ENCODE results near the gene CHMP1A.
A peak's percentile ranks its signal among the peaks of the same experiment; 100 is the strongest.

Gene CHMP1A

GRCh38 chr16:89602952-89603590, 54.4 kb downstream of the CHMP1A start:
- no peak for DNase-seq

GRCh38 chr16:89602273-89602951, 55.1 kb downstream of the CHMP1A start:
- DNase-seq: peak; percentile 86

GRCh38 chr16:89601906-89602272, 55.6 kb downstream of the CHMP1A start:
- no peak for DNase-seq

GRCh38 chr16:89600956-89601355, 56.6 kb downstream of the CHMP1A start:
- DNase-seq: no peak

GRCh38 chr16:89600427-89600826, 57.1 kb downstream of the CHMP1A start:
- DNase-seq: no peak

- no peak for DNase-seq
Observed at GRCh38 chr16:89599902-89600301, 57.6 kb downstream of the CHMP1A start.

GRCh38 chr16:89599451-89599858, 58.1 kb downstream of the CHMP1A start:
- DNase-seq: no peak

GRCh38 chr16:89598199-89598598, 59.3 kb downstream of the CHMP1A start:
- DNase-seq: no peak

GRCh38 chr16:89596957-89597649, 60.4 kb downstream of the CHMP1A start:
- DNase-seq: no peak

- DNase-seq: no peak
Observed at GRCh38 chr16:89596061-89596689, 61.3 kb downstream of the CHMP1A start.

GRCh38 chr16:89595330-89596060, 62.0 kb downstream of the CHMP1A start:
- DNase-seq: no peak
